Suppressor macrophage treated with lipopolysaccharide for 4 hours (primary cell): ENCODE results near the gene DTNB.

ENCODE experiments used
- DNase-seq: peaks from one replicate; pipeline ENCODE4 v3.0.0-alpha.2; 2020

The DTNB gene

DNA sequence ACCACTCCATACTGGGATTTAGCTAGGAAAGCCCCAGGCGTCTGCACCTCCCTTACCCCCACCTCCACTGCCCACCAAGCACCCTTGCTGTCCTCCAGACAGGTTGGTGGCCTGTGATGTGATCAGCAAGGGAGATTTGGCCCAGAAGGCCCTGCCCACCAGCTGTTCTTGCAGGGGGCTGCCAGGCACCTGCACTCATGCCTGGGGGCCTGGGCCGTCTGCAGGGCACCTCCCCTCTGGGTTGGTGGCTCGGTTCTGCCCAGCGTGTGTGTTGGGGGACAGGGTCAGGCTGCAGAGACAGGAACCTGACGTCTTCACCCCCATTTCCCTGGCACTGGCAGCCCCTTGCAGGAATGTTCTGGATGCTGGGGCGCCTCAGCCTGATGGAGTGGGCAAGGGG is 337.4 kb downstream of the DTNB start:
- no peak for DNase-seq

DNA sequence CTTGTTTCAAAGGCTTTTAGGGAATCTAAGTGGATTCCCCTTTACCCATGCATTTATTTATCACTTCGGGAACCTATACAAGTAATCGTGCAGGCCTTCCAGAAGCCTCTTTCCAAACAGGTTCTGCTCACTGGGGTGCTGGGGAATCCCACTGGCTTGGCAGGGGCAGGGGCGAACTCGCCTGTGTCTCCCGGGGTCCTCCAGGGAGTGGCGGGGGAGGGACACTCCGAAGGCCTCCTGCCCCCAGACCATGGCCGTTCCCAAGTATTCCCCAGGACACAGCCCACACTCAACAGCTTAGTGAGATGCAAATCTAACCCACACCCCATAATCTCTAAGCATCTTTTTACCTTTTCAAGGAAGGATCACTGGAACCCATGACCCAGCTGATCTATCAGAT is 338.2 kb downstream of the DTNB start:
- DNase-seq: no peak

DNA sequence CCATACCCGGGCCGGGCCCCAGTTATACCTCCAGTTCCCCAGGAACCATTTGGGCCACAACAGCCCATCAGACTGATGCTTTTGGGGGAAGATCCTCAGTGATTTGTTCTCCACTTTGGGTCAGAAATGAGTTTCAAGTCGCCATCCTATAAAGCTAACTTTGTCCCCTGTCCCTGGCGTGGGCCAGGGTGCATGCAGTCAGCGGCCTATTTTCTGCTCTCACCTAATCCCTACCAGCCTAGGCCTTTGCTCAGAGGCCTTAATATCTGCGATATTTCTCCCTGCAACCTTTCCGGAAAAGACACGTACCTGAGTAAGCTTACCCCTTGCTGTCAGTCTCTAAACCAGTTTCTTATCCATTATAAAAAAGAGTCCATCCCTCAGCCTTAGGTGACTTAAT is 338.9 kb downstream of the DTNB start:
- DNase-seq: no peak

DNA sequence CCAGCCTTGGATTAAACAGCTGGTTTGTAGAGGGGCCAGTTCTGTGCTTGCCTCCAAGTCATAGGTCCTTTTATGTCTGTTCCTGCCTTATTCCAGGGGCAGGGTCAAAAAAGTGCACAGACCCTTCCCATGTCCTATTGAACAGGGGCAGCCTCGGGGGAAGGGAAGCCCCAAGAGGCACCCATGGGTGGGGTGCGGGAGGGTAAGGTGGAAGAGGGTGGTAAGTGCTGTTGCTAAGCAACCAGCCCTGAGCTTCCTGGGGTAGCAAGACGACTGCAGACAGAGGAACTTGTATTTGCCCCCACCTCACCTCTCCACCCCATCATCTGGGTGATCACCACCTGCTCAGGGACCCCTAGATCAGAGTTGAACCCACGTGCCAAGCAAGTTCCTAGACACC is 339.4 kb downstream of the DTNB start:
- no peak for DNase-seq

DNA sequence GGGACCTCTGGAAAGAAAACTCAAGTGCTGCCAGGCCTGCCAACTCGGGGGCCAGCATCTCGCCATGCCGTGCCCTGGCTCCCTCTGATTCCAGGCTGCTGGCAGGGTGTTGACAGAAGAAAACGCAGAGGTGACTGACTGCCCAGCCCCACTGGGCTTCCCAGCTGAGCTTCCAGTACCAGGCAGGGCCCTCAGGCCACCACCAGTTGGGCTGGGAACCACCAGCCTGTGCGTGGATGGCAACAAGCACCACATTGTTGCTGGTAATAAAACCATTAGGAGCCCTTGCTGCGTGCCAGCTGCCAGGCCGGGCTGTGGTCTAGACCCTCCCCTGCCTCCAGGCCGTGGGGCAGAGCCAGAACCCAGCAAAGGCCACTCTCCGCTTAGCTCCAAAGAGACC is 340.8 kb downstream of the DTNB start:
- no peak for DNase-seq

DNA sequence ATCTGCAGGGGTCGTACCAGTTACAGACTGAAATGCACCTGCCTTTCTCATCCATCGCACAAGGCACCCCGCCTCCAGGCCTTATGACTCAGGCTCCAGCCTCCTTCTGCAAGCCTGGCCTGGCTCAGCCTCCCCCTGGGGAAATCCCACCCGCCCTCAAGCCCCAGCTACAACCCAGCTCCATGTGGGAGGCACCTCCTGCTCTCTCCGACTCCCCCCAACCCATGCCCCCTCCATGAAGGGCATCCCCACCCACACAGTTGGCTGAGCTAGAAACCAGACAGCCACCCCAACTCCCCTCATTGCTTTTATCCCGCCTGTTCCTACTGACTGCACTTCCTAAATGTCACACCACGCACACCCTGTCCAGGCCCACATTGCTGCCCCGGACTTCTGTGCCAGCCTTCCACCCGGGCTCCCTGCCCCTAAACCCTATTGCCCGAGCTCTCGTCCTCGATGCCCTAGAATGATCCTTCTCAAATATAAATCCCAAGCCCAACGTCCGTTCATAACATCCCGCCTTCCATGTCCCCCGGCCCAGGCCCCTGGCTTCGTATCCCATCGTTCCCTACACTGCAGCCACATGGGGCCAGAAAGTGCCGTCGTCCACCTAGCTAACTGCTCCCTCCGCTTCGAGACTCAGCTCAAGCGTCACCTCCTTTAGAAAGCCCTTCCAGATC is 341.6 kb downstream of the DTNB start:
- peak; percentile 26 for DNase-seq

DNA sequence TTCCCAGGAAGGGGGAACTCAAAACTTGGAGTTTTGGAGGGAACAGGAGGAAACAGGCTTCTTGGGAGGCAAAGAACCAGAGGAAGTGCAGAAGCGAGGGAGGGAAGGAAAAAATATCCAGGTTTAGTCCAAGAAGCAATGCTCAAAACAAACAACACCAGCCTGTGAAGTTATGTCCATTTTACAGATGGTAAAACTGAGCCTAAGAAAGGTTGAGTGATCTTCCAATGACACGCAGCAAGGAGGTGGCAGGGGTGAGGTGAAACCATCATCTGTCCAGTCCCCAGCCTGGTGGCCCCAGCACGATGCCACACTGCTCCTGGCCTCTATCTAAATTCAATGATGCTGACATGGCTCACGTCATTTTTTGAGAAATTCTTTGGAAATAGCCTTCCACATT is 342.4 kb downstream of the DTNB start:
- DNase-seq: no peak

DNA sequence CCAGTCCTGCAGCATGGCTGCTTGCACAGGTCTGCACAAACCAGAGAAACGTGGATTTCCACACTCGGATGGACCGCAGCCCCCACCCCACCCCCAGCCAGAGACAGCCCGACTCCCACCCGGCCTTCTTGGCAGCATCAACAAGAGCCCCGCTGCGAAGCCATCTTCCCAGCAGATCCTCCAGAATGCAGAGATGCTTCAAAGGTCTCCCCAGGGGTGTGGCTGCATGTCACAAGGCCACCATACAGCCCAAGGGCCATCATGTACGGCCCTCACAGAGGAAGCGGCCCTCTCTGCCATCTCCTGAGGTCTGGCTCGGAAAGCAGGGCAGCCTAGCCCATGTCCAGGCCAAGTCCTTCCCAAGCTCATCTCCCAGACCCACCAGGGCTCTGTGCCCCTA is 343.1 kb downstream of the DTNB start:
- no peak for DNase-seq

DNA sequence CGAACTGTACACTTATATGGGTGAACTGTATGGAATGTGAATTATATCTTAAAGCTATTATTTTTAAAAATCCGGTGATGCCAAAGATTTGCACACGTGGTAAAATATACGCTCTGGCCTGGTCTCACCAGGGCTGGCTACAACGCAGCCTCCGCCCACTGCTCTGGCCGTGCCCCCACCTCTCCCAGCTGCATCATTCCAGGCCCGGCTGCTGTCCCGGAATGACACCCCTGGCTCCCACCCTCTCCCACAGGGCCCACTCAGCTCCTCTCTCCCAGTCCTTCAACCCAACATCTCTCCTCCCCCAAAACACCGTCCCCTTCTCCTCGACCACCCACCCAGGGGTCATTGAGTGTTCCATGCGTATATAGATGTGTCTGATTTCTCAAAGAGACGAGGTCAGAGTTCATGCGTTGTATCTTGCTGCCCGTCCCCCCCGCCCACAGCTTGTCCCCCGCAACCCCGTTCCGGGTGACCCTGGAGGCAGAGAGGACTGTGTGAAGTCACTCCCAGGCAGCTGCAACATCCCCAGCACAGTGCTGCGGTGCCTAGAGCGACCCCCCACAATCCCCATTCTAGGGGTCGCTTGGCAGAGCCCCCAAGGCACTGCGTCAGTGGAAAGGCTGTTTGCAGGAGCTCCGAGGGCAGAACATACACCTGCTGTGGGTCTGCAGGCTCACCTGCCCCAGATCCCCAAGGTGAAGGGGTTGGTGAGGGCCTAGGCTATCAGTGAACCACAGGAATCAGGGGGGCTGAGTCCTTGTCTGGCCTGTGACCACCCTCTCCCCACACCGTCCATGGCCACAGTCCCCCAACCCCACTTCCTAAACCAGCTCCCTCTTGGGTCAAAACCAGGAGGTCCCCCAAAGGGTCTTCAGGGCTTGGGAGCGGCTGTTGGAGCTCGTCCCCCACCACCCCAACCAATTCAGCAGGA is 345.0 kb downstream of the DTNB start:
- DNase-seq: no peak
